Measurements from ENCODE around the gene GNG14. TPM values are rescaled to one million over a fixed set of nuclear protein-coding genes. Genes with fewer than 3 reads are reported as not detected.
A peak's percentile ranks its signal among the peaks of the same experiment; 100 is the strongest.

Gene GNG14
- total and polyA plus RNA-seq, 2 of the 13 experiments (the other 11 are each of a cell fraction or from before 2014, with no cell fraction given) = not detected

DNA sequence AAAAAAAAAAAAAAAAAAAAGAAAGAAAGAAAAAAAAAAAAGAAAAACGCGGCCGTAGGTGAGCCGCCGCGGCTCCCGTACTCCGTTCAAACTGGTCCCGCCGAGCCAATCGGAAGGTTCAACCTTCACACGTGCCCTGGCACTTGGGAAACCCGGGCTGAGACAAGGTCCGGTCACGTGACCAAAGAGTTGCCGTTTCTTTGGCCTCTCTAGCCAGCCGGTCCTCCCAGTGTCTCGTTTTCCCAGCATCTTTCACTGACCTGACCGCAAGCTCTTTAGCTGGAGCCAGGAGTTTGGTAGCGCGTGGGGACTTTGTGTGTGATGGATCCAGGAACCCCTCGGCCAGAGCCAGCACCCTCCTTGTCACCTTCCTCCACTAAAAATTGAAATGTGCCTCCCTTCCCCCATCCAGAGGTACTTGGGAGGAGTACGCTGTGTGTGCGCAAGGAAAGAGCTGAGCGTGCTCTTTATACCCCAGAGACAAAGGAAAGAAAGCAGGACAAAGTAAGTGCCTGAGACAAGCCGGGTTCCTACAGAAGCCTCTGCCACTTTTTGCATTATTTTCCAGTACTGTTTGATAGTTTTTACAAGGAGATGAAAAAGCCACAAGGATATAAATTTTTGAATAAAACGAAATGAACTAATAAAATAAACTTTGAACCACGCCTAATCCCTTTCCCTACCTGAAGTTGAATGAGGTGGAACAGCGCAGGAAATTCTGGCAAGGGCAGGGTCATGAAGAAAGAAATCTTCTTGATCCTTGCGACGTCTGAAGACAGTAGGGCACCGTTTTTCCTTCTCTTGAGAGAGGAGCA, 35.0 kb downstream of the GNG14 start (continued):
- TF ChIP-seq PRMT3 (CRISPR knock-in tag; IDR thresholded peaks at IDR 0.05; ENCODE audit: borderline replicate concordance, low read depth) (no peak), ZSCAN25 (CRISPR knock-in tag; IDR thresholded peaks at IDR 0.05) (no peak), FOXM1 (CRISPR knock-in tag; IDR thresholded peaks at IDR 0.05) (no peak), GTF2F1 (IDR thresholded peaks at IDR 0.05; ENCODE audit: low read length) (peak; percentile 95), NAIF1 (CRISPR knock-in tag; IDR thresholded peaks at IDR 0.05; ENCODE audit: borderline replicate concordance) (no peak), ZNF264 (CRISPR knock-in tag; IDR thresholded peaks at IDR 0.05) (no peak), SALL1 (CRISPR knock-in tag; IDR thresholded peaks at IDR 0.05) (peak; percentile 71), GATAD1 (CRISPR knock-in tag; IDR thresholded peaks at IDR 0.05) (peak; percentile 95), ZSCAN31 (CRISPR knock-in tag; IDR thresholded peaks at IDR 0.05; ENCODE audit: low read depth) (no peak), MLXIP (CRISPR knock-in tag; IDR thresholded peaks at IDR 0.05; ENCODE audit: borderline replicate concordance) (no peak), KLF6 (CRISPR knock-in tag; IDR thresholded peaks at IDR 0.05) (0 out of 2 replicates have a peak, but pooled peaks have one; percentile 44), HOXA9 (CRISPR knock-in tag; IDR thresholded peaks at IDR 0.05; ENCODE audit: borderline replicate concordance) (no peak), DRAP1 (CRISPR knock-in tag; IDR thresholded peaks at IDR 0.05) (peak; percentile 54), MYNN (CRISPR knock-in tag; IDR thresholded peaks at IDR 0.05; ENCODE audit: low read depth) (no peak), AHR (CRISPR knock-in tag; IDR thresholded peaks at IDR 0.05) (no peak), HOXA5 (CRISPR knock-in tag; IDR thresholded peaks at IDR 0.05) (0 out of 2 replicates have a peak, but pooled peaks have one; percentile 24)
- TF ChIP-seq, protein P1, sequence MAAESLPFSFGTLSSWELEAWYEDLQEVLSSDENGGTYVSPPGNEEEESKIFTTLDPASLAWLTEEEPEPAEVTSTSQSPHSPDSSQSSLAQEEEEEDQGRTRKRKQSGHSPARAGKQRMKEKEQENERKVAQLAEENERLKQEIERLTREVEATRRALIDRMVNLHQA (CRISPR knock-in tag; IDR thresholded peaks at IDR 0.05) = no peak
- TF ChIP-seq, protein P2, sequence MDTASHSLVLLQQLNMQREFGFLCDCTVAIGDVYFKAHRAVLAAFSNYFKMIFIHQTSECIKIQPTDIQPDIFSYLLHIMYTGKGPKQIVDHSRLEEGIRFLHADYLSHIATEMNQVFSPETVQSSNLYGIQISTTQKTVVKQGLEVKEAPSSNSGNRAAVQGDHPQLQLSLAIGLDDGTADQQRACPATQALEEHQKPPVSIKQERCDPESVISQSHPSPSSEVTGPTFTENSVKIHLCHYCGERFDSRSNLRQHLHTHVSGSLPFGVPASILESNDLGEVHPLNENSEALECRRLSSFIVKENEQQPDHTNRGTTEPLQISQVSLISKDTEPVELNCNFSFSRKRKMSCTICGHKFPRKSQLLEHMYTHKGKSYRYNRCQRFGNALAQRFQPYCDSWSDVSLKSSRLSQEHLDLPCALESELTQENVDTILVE (CRISPR knock-in tag; IDR thresholded peaks at IDR 0.05) = peak; percentile 46; the same call in 1 of the 2 replicates
- TF ChIP-seq, protein P3, sequence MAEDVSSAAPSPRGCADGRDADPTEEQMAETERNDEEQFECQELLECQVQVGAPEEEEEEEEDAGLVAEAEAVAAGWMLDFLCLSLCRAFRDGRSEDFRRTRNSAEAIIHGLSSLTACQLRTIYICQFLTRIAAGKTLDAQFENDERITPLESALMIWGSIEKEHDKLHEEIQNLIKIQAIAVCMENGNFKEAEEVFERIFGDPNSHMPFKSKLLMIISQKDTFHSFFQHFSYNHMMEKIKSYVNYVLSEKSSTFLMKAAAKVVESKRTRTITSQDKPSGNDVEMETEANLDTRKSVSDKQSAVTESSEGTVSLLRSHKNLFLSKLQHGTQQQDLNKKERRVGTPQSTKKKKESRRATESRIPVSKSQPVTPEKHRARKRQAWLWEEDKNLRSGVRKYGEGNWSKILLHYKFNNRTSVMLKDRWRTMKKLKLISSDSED (CRISPR knock-in tag; IDR thresholded peaks at IDR 0.05) = no peak
- TF ChIP-seq, protein P4, sequence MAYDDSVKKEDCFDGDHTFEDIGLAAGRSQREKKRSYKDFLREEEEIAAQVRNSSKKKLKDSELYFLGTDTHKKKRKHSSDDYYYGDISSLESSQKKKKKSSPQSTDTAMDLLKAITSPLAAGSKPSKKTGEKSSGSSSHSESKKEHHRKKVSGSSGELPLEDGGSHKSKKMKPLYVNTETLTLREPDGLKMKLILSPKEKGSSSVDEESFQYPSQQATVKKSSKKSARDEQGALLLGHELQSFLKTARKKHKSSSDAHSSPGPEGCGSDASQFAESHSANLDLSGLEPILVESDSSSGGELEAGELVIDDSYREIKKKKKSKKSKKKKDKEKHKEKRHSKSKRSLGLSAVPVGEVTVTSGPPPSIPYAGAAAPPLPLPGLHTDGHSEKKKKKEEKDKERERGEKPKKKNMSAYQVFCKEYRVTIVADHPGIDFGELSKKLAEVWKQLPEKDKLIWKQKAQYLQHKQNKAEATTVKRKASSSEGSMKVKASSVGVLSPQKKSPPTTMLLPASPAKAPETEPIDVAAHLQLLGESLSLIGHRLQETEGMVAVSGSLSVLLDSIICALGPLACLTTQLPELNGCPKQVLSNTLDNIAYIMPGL (CRISPR knock-in tag; IDR thresholded peaks at IDR 0.05; ENCODE audit: borderline replicate concordance in 1 of 2, low read depth in 1 of 2) = peak in 1 of 2 experiments; percentile 29; a peak in 2 of 4 replicates
